Caco-2 (cell line): Measurements from ENCODE around the gene RAB3C. TPM values are rescaled to one million over a fixed set of nuclear protein-coding genes. Genes with fewer than 3 reads are reported as not detected.
"Not testable (repeated sequence)": the region's sequence is repeated elsewhere in the genome, so short reads cannot be mapped to it uniquely, and the experiment has no call there.

Source experiments
- BruUV-seq: library from RNA; stranded (reverse); fragments of 400-500 nt; replicated peaks from 2 replicates; lab custom pipeline; 2021; lab: Mats Ljungman, UMichigan
- CTCF ChIA-PET: fragments of 300-600 bp; sonication (Branson Sonifier 250); formaldehyde crosslinking; loops from one replicate; lab custom pipeline; 2022; ENCODE audit warnings: antibody characterized with exemption; lab: Charles Lee
- POLR2A ChIA-PET: fragments of 300-600 bp; sonication (Branson Sonifier 250); formaldehyde crosslinking; loops from one replicate; lab custom pipeline; 2022; ENCODE audit warnings: antibody characterized with exemption; lab: Charles Lee
- DNase-seq, 2 experiments: peaks; one replicate each; pipeline versions ENCODE4 v3.0.0 to v3.0.0-alpha.2; 2020 to 2022
- H3K27me3 ChIP-seq: replicated peaks from 2 replicates; pipeline ENCODE4 v1.6.0; 2011; ENCODE audit warnings: low read length; ENCODE audit not compliant: control insufficient read depth, insufficient read depth
- H3K36me3 ChIP-seq: 2 replicates; pipeline ENCODE4 v1.5.1; 2011; ENCODE audit warnings: low read length; ENCODE audit not compliant: control insufficient read depth, insufficient read depth
- H3K4me1 ChIP-seq: fragments of 250-450 bp; sonication (Bioruptor Pico); 2 replicates; pipeline ENCODE4 v1.5.1; 2020; ENCODE audit warnings: mild to moderate bottlenecking
- H3K4me3 ChIP-seq: 2 replicates; pipeline ENCODE4 v1.5.1; 2011; ENCODE audit warnings: low read depth, mild to moderate bottlenecking, control low read depth, low read length
- H3K9me3 ChIP-seq: fragments of 250-450 bp; sonication (Bioruptor Pico); 2 replicates; pipeline ENCODE4 v1.5.1; 2020; ENCODE audit warnings: mild to moderate bottlenecking, moderate library complexity
- H3K27ac Mint-ChIP-seq: one replicate; pipeline ENCODE4 v1.8.0; 2022; ENCODE audit warnings: mixed read lengths; ENCODE audit not compliant: unreplicated experiment
- H3K27me3 Mint-ChIP-seq: one replicate; pipeline ENCODE4 v1.8.0; 2022; ENCODE audit warnings: mixed read lengths; ENCODE audit not compliant: insufficient read depth, unreplicated experiment
- H3K36me3 Mint-ChIP-seq: one replicate; pipeline ENCODE4 v1.8.0; 2022; ENCODE audit warnings: mild to moderate bottlenecking, mixed read lengths; ENCODE audit not compliant: insufficient read depth, unreplicated experiment
- H3K4me1 Mint-ChIP-seq: one replicate; pipeline ENCODE4 v1.8.0; 2022; ENCODE audit warnings: low read depth, mixed read lengths; ENCODE audit not compliant: unreplicated experiment
- H3K4me3 Mint-ChIP-seq: one replicate; pipeline ENCODE4 v1.8.0; 2022; ENCODE audit warnings: mild to moderate bottlenecking, moderate library complexity, mixed read lengths; ENCODE audit not compliant: unreplicated experiment
- H3K9me3 Mint-ChIP-seq: one replicate; pipeline ENCODE4 v1.8.0; 2022; ENCODE audit warnings: mixed read lengths; ENCODE audit not compliant: unreplicated experiment
- CTCF ChIP-seq, 2 experiments: fragments of 200-600 bp in 1 of 2; IDR thresholded peaks; 1 replicate in 1 of 2; 2 replicates in 1 of 2; pipeline versions ENCODE4 v1.5.1 to v1.8.0; 2011 to 2022; ENCODE audit warnings: antibody characterized with exemption in 1 of 2, control low read depth in 1 of 2, inconsistent platforms in 1 of 2, low read depth in 1 of 2, low read length in 1 of 2, mild to moderate bottlenecking in 1 of 2, moderate library complexity in 1 of 2; ENCODE audit not compliant: insufficient read depth in 1 of 2, severe bottlenecking in 1 of 2, unreplicated experiment in 1 of 2
- intact Hi-C: fragments of 100-400 bp; cut with micrococcal nuclease; formaldehyde crosslinking; loops from one replicate; pipeline ENCODE4 v1.10.0; 2022; ENCODE audit not compliant: unreplicated experiment
- total RNA-seq: library from RNA; stranded (reverse); gene quantifications from 2 replicates; pipeline ENCODE4 v1.2.3, GENCODE V29; 2022

Gene RAB3C
- total RNA-seq, 1 experiment from 2014 or later = not detected

GRCh38 chr5:58598440-58598839 is 15.6 kb downstream of the RAB3C start:
- H3K4me3 ChIP-seq = no peak overlapping the region
- ChIA-PET CTCF (no interaction called here), POLR2A (no interaction called here)
- no peaks in the 10 kb centered on the region for H3K36me3 ChIP-seq
- peaks cover 5% of the 10 kb centered on the region; the same call in 1 of the 2 replicates for H3K4me1 ChIP-seq
- no peak overlapping the region for H3K27ac Mint-ChIP-seq
- TF ChIP-seq CTCF (IDR thresholded peaks at IDR 0.05; ENCODE audit: insufficient read depth in 1 of 2, low read depth in 1 of 2, low read length in 1 of 2, severe bottlenecking in 1 of 2, unreplicated experiment in 1 of 2) = no peak
- peaks cover 17% of the 10 kb centered on the region for H3K9me3 Mint-ChIP-seq
- no TSS peak for BruUV-seq
- no peaks in the 10 kb centered on the region for H3K36me3 Mint-ChIP-seq
- no peaks in the 10 kb centered on the region for H3K9me3 ChIP-seq
- DNase-seq = no peak
- H3K4me3 Mint-ChIP-seq = no peak overlapping the region
- H3K27me3 ChIP-seq = no peaks in the 10 kb centered on the region
- H3K4me1 Mint-ChIP-seq = peaks cover 34% of the 10 kb centered on the region
- intact Hi-C loops = no loop called here
- H3K27me3 Mint-ChIP-seq = peaks cover 3% of the 10 kb centered on the region

GRCh38 chr5:58599217-58599616 is 16.3 kb downstream of the RAB3C start:
- CTCF ChIA-PET = no interaction called here
- H3K27ac Mint-ChIP-seq = no peak overlapping the region
- POLR2A ChIA-PET = no interaction called here

GRCh38 chr5:58600613-58601012 is 17.7 kb downstream of the RAB3C start:
- intact Hi-C loops, H3K9me3 ChIP-seq, H3K27me3 ChIP-seq, CTCF ChIA-PET, H3K27ac Mint-ChIP-seq, H3K27me3 Mint-ChIP-seq, H3K36me3 Mint-ChIP-seq, H3K4me1 ChIP-seq, BruUV-seq, H3K4me3 ChIP-seq, POLR2A ChIA-PET, H3K36me3 ChIP-seq, H3K4me3 Mint-ChIP-seq, DNase-seq: not testable (repeated sequence)
- peaks cover 17% of the 10 kb centered on the region for H3K9me3 Mint-ChIP-seq
- peaks cover 34% of the 10 kb centered on the region for H3K4me1 Mint-ChIP-seq

More at GRCh38 chr5:58599217-58599616, 16.3 kb downstream of the RAB3C start:
- no peaks in the 10 kb centered on the region for H3K27me3 ChIP-seq
- no peaks in the 10 kb centered on the region for H3K9me3 ChIP-seq
- H3K36me3 ChIP-seq = no peaks in the 10 kb centered on the region
- Mint-ChIP-seq H3K4me3 (no peak overlapping the region), H3K36me3 (no peaks in the 10 kb centered on the region), H3K9me3 (peaks cover 17% of the 10 kb centered on the region), H3K27me3 (peaks cover 3% of the 10 kb centered on the region), H3K4me1 (peaks cover 34% of the 10 kb centered on the region)
- no peak for TF ChIP-seq CTCF (IDR thresholded peaks at IDR 0.05; ENCODE audit: insufficient read depth in 1 of 2, low read depth in 1 of 2, low read length in 1 of 2, severe bottlenecking in 1 of 2, unreplicated experiment in 1 of 2)
- peaks cover 5% of the 10 kb centered on the region; the same call in 1 of the 2 replicates for H3K4me1 ChIP-seq
- BruUV-seq = no TSS peak
- no peak overlapping the region for H3K4me3 ChIP-seq
- intact Hi-C loops = no loop called here
- DNase-seq = no peak

- H3K27me3 ChIP-seq, H3K36me3 ChIP-seq, CTCF ChIA-PET, H3K4me1 ChIP-seq, DNase-seq, H3K9me3 ChIP-seq, BruUV-seq, H3K27me3 Mint-ChIP-seq, POLR2A ChIA-PET, H3K27ac Mint-ChIP-seq, H3K36me3 Mint-ChIP-seq, intact Hi-C loops, H3K4me3 Mint-ChIP-seq, H3K4me3 ChIP-seq: not testable (repeated sequence)
- Mint-ChIP-seq H3K4me1 (peaks cover 34% of the 10 kb centered on the region), H3K9me3 (peaks cover 30% of the 10 kb centered on the region)
Observed at GRCh38 chr5:58602889-58603288, 20.0 kb downstream of the RAB3C start.
